Breast epithelium (tissue), 3 donors: Measurements from ENCODE around the gene DCHS2.

ENCODE experiments used
- POLR2A ChIP-seq: fragments of 450-650 bp; IDR thresholded peaks from one replicate; pipeline ENCODE4 v1.6.1; 2016; ENCODE audit warnings: antibody characterized with exemption, mild to moderate bottlenecking, moderate library complexity
- POLR2AphosphoS5 ChIP-seq, 3 donors: sonication (generic); formaldehyde crosslinking; IDR thresholded peaks; one replicate each; pipeline ENCODE4 v1.6.1; 2017; ENCODE audit warnings: antibody characterized with exemption in 3 of 3
- TF ChIP-seq, protein P1 (sequence below), 3 donors: fragments of 450-650 bp; IDR thresholded peaks; one replicate each; pipeline ENCODE4 v1.5.1; 2016 to 2017; ENCODE audit warnings: antibody characterized with exemption in 3 of 3, mild to moderate bottlenecking in 3 of 3, moderate library complexity in 3 of 3

DNA sequence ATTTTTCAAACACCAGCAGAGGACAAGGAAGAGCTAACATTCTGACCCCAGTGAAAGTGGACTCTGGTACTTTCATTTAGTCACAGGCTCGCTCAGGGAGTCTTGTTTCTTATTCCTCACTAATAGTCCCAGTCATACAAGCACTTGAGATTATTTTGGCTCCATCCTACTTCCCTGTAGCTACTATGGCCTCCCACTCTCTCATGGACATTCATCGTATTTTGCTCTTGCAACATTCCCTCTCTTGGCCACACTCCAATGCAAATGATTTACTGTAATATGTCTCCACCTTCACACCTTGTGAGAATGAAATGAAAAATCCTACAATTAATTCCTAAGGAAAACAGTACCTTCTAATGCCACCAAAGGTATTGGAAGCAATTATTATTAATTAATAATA, 37.3 kb upstream of the DCHS2 start:
- TF ChIP-seq POLR2A: no peak
- TF ChIP-seq, protein P1, sequence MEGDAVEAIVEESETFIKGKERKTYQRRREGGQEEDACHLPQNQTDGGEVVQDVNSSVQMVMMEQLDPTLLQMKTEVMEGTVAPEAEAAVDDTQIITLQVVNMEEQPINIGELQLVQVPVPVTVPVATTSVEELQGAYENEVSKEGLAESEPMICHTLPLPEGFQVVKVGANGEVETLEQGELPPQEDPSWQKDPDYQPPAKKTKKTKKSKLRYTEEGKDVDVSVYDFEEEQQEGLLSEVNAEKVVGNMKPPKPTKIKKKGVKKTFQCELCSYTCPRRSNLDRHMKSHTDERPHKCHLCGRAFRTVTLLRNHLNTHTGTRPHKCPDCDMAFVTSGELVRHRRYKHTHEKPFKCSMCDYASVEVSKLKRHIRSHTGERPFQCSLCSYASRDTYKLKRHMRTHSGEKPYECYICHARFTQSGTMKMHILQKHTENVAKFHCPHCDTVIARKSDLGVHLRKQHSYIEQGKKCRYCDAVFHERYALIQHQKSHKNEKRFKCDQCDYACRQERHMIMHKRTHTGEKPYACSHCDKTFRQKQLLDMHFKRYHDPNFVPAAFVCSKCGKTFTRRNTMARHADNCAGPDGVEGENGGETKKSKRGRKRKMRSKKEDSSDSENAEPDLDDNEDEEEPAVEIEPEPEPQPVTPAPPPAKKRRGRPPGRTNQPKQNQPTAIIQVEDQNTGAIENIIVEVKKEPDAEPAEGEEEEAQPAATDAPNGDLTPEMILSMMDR (IDR thresholded peaks at IDR 0.05): no peak
- TF ChIP-seq POLR2AphosphoS5 (IDR thresholded peaks at IDR 0.05): peak in 1 of 3 donors; percentile 24
